A204.1 (cell line): ENCODE results near the gene PLD1.
"Not testable (repeated sequence)": the region's sequence is repeated elsewhere in the genome, so short reads cannot be mapped to it uniquely, and the experiment has no call there.

Experiments
- FAIRE-seq: peaks from 2 replicates; lab custom pipeline; 2012; peaks lifted over from hg19 to GRCh38; lab: Jason Lieb, UNC

The PLD1 gene

DNA sequence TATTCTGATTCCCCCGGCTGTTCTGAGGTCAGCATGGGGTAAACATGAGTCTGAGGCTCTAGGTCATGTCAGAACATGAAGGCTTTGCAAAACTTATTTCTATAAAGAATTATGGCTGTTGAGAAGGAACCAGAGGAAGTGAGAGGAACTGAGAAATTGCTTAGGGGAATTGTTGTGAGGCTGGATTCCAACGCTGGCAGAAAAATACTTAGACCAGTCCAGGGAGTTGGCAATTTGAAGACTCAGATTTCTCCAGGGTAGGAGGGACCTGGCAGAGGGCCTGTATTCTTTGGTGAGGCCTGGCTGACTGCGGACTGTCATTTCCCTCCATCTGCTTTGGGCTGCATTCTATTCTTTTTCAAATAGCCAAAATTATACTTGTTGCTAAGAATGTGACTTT lies 155.5 kb downstream of the PLD1 start:
- FAIRE-seq, result no peak

DNA sequence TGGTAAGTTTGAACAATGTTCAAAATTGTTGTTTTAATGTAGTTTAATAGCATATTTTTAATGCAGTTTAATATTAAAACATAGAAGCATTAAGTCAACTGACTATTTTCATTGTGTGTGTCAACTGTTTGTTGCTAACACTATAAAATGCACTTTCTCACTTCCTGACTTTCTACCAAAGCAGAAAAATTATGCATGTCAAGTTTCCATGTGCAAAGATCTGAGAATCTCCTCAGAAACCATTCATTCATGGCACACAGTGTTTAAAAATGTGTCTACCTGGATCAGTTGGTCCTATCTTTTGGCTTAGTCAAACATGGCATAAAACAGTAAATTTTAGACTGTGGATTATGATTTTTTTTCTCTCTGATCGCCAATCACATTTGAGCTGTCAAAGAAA lies 156.0 kb downstream of the PLD1 start:
- no peak for FAIRE-seq

- no peak for FAIRE-seq
Observed at GRCh38 chr3:171653701-171654100, 156.6 kb downstream of the PLD1 start.

DNA sequence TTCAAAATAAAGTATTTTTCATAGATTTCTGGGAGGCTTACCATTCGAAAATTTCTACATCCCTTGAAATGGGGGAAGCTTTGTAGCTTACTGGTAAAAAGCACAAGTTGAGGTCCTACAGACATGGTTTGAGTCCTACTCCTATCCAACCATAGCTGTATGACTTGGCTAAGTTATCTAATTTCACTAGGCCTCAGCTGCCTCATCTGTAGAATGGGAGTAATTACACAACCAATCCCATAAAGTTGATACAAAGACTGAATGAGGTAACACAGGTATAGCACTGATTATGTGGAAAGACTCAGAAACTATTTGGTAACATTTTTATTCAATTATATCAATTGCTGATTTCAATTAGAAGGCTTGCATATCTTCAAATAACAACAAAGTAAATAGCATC lies 157.4 kb downstream of the PLD1 start:
- FAIRE-seq, result no peak

- no peak for FAIRE-seq
Observed at GRCh38 chr3:171649911-171650592, 160.2 kb downstream of the PLD1 start.

- no peak for FAIRE-seq
Observed at GRCh38 chr3:171649267-171649666, 161.0 kb downstream of the PLD1 start.

DNA sequence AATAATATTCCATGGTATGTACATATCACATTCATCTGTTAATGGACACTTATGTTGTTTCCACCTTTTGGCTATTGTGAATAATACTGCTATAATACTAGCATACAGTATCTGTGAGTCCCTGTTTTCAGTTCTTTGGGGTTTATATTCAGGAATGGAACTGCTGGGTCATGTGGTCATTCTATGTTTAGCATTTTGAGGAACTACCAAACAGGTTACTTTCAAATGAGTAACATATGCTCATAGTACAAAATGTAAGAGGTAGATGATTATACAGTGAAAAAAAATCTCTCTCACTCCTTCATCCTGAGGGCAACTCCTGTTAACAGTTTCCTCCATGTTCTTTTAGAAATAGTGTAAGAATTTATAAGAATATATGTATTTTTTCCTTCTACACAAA lies 162.2 kb downstream of the PLD1 start:
- no peak for FAIRE-seq

- FAIRE-seq, result peak; percentile 96
Observed at GRCh38 chr3:171646357-171647133, 163.7 kb downstream of the PLD1 start.

DNA sequence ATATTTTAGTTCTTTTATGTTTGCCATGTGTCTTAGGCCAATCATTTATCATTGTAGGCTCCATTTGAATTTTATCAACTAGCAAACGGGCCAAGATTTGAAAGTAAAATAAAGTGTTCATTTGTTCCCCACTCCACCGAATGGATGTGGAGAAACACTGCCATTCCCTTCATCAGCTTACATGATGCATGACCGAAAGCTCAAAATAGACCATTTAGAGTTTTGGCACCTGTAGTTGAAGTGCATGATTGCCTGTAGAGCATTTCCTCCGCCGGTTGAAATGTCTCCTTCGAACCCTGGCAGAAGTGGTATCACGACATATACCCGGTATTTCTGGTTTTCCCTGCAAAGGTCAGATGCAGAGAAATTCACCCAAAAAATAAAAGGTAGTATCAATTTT lies 165.6 kb downstream of the PLD1 start:
- no peak for FAIRE-seq

GRCh38 chr3:171643681-171644080 lies 166.6 kb downstream of the PLD1 start:
- FAIRE-seq, result no peak

GRCh38 chr3:171643033-171643432 lies 167.2 kb downstream of the PLD1 start:
- no peak for FAIRE-seq

GRCh38 chr3:171640520-171641412 lies 169.5 kb downstream of the PLD1 start:
- no peak for FAIRE-seq

DNA sequence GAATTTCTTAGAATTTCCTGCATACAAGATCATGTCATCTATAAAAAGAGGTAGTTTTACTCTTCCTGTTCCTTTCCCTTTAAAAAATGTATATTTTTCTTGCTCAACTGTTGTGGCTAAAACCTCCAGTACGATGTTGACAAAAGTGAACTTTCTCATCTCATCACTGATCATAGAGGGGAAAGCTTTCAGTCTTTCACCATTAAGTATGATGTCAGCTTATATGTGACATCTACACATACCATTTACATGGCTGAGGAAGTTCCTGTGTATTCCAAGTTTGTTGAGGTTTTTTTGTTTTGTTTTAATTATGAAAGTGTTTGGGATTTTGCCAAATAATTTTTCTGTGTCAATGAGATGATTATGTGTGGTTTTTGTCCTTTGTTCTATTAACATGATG lies 173.6 kb downstream of the PLD1 start:
- no peak for FAIRE-seq

GRCh38 chr3:171632766-171633165 lies 177.5 kb downstream of the PLD1 start:
- FAIRE-seq, result no peak

GRCh38 chr3:171626799-171627198 lies 183.5 kb downstream of the PLD1 start:
- FAIRE-seq, result not testable (repeated sequence)

- FAIRE-seq, result no peak
Observed at GRCh38 chr3:171622126-171622525, 188.2 kb downstream of the PLD1 start.

- no peak for FAIRE-seq
Observed at GRCh38 chr3:171620825-171621434, 189.4 kb downstream of the PLD1 start.

DNA sequence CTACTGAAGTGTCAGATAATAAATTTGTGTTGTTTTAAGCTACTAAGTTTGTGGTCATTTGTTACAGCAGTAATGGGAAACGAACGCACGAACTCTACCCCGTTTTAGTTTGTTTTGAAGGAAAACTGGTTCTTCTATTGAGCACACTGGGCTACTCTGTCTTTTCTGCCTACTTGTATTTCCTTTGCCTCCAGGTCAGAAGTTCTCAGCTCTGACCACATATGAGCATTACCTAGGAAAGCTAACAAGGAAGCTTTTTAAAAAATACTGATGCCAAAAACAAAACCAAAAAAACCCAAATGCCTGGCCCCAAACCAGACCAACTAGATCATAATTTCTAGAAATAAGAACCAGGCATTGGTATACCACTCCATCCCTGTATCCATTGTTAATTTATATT lies 193.5 kb downstream of the PLD1 start:
- FAIRE-seq, result no peak

DNA sequence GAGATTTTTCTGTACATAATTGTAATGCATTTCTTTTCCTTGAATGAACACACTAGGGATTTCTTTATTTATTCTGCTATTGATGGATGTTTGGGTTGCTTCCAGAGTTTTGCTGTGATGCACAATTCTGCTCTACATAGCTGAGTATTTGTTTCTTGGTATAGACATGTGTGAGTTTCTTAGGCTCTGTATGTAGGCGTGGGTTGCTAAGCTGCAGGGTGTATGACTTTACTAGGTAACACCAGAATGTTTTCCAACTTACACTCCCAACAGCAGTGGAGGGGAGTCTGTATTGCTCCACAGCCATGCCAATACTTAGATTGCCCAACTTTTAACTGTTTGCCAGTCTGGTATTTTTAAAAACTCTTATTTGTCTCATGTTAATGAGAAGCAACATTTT lies 194.6 kb downstream of the PLD1 start:
- no peak for FAIRE-seq

- no peak for FAIRE-seq
Observed at GRCh38 chr3:171615281-171615680, 195.0 kb downstream of the PLD1 start.

DNA sequence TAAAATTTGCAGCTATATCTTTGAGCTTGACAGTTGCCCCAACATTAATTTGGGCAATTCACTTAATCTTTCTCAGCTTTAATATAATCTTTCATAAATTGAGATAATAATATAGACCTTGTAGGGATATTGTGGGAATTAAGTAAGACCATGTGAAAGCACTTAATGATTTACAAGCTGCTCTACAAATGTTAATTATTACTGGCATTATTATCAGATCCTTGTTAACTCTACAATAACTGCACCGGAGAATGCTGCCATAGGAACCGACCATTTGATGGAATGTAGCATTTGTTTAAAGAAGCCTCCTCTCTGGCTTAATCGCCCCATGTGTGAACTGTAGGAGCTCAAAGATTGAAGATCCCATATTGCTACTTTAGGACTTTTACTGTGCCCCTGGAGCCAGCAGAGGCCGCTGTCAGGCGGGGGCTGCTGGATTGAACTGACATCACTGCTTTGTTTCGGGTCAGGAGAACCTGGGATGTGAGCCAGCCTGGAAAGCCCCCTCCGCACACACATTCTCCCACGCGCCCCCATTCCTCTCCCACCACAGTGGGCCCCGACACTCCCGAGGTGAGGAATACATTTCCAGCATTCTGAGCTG lies 195.9 kb downstream of the PLD1 start:
- FAIRE-seq, result no peak

DNA sequence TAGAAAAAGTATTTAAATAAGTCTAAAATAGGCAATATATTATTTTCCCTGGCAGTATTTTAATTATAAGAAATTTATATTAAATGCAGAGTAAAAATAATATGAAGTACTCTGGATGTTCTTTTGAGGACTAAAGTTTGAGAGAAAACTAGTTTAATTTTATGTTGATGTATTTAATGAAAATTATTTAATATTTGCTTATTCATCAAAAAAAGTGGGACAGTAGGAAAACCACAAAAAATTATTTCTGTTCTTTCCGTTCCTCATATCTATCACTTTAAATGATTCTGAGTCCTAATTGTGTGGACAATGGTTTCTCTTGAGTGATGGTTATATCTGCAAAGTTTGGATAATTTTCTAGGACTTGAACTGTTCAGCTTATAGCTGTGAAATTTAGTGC lies 202.8 kb downstream of the PLD1 start:
- no peak for FAIRE-seq
